Measurements from ENCODE around the gene KRT71.

KRT71 gene

GRCh38 chr12:52575256-52575655 is 22.3 kb upstream of the KRT71 start:
- no peak for DNase-seq

- DNase-seq = no peak
Observed at GRCh38 chr12:52573743-52574142, 20.8 kb upstream of the KRT71 start, which contains the start of gene KRT74. Gene KRT74, minus strand, starts transcription at chr12:52573843. Its CDS starts 66 bp downstream, at chr12:52573777.

GRCh38 chr12:52573306-52573705 is 20.4 kb upstream of the KRT71 start:
- no peak for DNase-seq

GRCh38 chr12:52570511-52570910 is 17.6 kb upstream of the KRT71 start:
- DNase-seq = no peak

- no peak for DNase-seq
Observed at GRCh38 chr12:52568111-52568510, 15.2 kb upstream of the KRT71 start.

- peak; percentile 28 to 78 for DNase-seq
Observed at GRCh38 chr12:52566847-52567291, 13.9 kb upstream of the KRT71 start.

- no peak for DNase-seq
Observed at GRCh38 chr12:52564582-52564981, 11.6 kb upstream of the KRT71 start.

GRCh38 chr12:52561880-52562449 is 9.0 kb upstream of the KRT71 start:
- no peak for DNase-seq

- DNase-seq = no peak
Observed at GRCh38 chr12:52559979-52560378, 7.0 kb upstream of the KRT71 start.

GRCh38 chr12:52558781-52559445 is 6.0 kb upstream of the KRT71 start:
- DNase-seq = no peak

GRCh38 chr12:52557476-52557875 is 4.5 kb upstream of the KRT71 start:
- no peak for DNase-seq

- DNase-seq = no peak
Observed at GRCh38 chr12:52555577-52555976, 2.6 kb upstream of the KRT71 start.

- no peak for DNase-seq
Observed at GRCh38 chr12:52552055-52552454, 890 bp downstream of the KRT71 start.

GRCh38 chr12:52551216-52551865 is 1.6 kb downstream of the KRT71 start:
- no peak for DNase-seq

GRCh38 chr12:52546126-52546525 is 6.8 kb downstream of the KRT71 start:
- DNase-seq = no peak

- DNase-seq = no peak
Observed at GRCh38 chr12:52543985-52544883, 8.7 kb downstream of the KRT71 start.

GRCh38 chr12:52542785-52543318 is 10.1 kb downstream of the KRT71 start:
- no peak for DNase-seq

GRCh38 chr12:52542157-52542556 is 10.8 kb downstream of the KRT71 start:
- DNase-seq = no peak

GRCh38 chr12:52541709-52542108 is 11.2 kb downstream of the KRT71 start:
- no peak for DNase-seq

- DNase-seq = no peak
Observed at GRCh38 chr12:52540531-52540930, 12.4 kb downstream of the KRT71 start.

GRCh38 chr12:52539821-52540173 is 13.1 kb downstream of the KRT71 start:
- no peak for DNase-seq

- DNase-seq = peak in 1 of 2 experiments; percentile 12
Observed at GRCh38 chr12:52539083-52539820, 13.7 kb downstream of the KRT71 start.
